Measurements from ENCODE around the gene PSMD12. TPM values are rescaled to one million over a fixed set of nuclear protein-coding genes. Genes with fewer than 3 reads are reported as not detected.
"Not testable (repeated sequence)": the region's sequence is repeated elsewhere in the genome, so short reads cannot be mapped to it uniquely, and the experiment has no call there.

PSMD12 gene
- total RNA-seq, 1 experiment from 2014 or later = 90.5 TPM

DNA sequence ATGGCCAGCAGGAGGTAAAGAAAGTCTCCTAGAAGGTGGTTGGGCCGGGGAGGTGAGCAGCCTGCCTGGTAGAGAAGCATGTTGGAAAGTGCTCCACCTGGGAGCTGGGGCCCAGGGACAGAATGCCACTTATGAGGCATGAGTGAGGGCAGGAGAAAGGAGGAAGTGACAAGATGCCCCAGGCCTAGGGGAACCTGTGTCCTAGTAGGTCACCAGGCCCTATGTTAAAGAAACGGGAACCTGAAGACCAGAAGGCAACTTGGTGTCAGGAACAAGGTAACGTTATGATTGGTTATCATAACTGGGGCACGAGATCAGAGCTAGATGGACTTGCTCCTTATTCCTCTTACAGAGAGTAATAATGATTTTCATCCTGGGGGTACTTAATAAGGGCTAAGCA is 45.0 kb upstream of the PSMD12 start:
- H4K8ac ChIP-seq (replicated peaks; ENCODE audit: insufficient read length, low read depth, low read length) = no peak overlapping the region
- no peak overlapping the region for H3K27ac ChIP-seq (ENCODE audit: insufficient read length, low read depth, low read length)
- H3K56ac ChIP-seq (ENCODE audit: insufficient read length, low read depth, low read length) = no peak overlapping the region
- no peak overlapping the region for H2BK20ac ChIP-seq (ENCODE audit: low read depth, low read length, poor library complexity, severe bottlenecking)
- no peak for TF ChIP-seq CTCF (conservative IDR thresholded peaks at IDR 0.05)
- no peak overlapping the region for H3T11ph ChIP-seq (ENCODE audit: low read length)
- no CpG with 5 or more reads among the region's 4 CpGs for WGBS (ENCODE audit: extremely low coverage, insufficient read length, low lambda C conversion rate)
- no peak for DNase-seq
- no peak overlapping the region for H3K4me3 Mint-ChIP-seq
- no peak overlapping the region for H2AK5ac ChIP-seq (ENCODE audit: insufficient read length, low read length)
- H3K36me3 Mint-ChIP-seq (ENCODE audit: insufficient read depth in 1 of 3, low read depth in 3 of 3) = peaks cover 11 to 20% (median 15%) of the 10 kb centered on the region in 3 experiments
- H3K23me2 ChIP-seq (ENCODE audit: insufficient read length, low read depth, low read length, poor library complexity, severe bottlenecking) = no peaks in the 10 kb centered on the region
- H3K79me2 ChIP-seq (ENCODE audit: insufficient read depth, low read length) = peaks cover 6% of the 10 kb centered on the region; the same call in 1 of the 2 replicates
- no peak overlapping the region for H4K5ac ChIP-seq (ENCODE audit: insufficient read length, low read depth, low read length)
- H3K79me1 ChIP-seq (ENCODE audit: insufficient read depth, low read depth, low read length, poor library complexity, severe bottlenecking) = peaks cover 12% of the 10 kb centered on the region
- no peak overlapping the region for H4K91ac ChIP-seq (ENCODE audit: insufficient read length, low read depth, low read length)
- H3K9me3 ChIP-seq (ENCODE audit: control insufficient read depth, low read depth, low read length) = no peaks in the 10 kb centered on the region
- H3K4me1 Mint-ChIP-seq = peaks cover 3 to 6% of the 10 kb centered on the region in 2 experiments; a peak in 2 of 4 replicates
- H4K20me1 ChIP-seq (ENCODE audit: control insufficient read depth, insufficient read depth, insufficient read length) = no peaks in the 10 kb centered on the region
- H3K4me1 ChIP-seq (ENCODE audit: insufficient read depth, low read length) = no peaks in the 10 kb centered on the region
- no peak overlapping the region for H2BK5ac ChIP-seq (ENCODE audit: insufficient read length, low read length)
- H2AFZ ChIP-seq (ENCODE audit: low read length) = no peak overlapping the region
- H3K9ac ChIP-seq (ENCODE audit: extremely low read depth, insufficient read length, low read length) = no peak overlapping the region
- no peaks in the 10 kb centered on the region for H3K27me3 ChIP-seq (ENCODE audit: insufficient read depth, low read length)
- H2BK12ac ChIP-seq (ENCODE audit: insufficient read length, low read depth, low read length) = no peak overlapping the region
- no peak overlapping the region for H2BK120ac ChIP-seq (ENCODE audit: low read depth, low read length, poor library complexity, severe bottlenecking)
- H3K14ac ChIP-seq (ENCODE audit: insufficient read depth, low read length) = no peak overlapping the region
- H3K23ac ChIP-seq (ENCODE audit: insufficient read length, low read depth, low read length) = no peak overlapping the region
- peaks cover 6 to 18% of the 10 kb centered on the region in 2 experiments; a peak in 2 of 5 replicates for H3K9me3 Mint-ChIP-seq
- H3K18ac ChIP-seq (ENCODE audit: insufficient read length, low read depth, low read length) = no peak overlapping the region
- peak overlapping the region in 1 of 3 experiments; percentile 76; a peak in 3 of 7 replicates for H3K27ac Mint-ChIP-seq
- H3K4me2 ChIP-seq (ENCODE audit: insufficient read depth, insufficient read length, low read length) = no peak overlapping the region
- no peak overlapping the region for H2BK15ac ChIP-seq (ENCODE audit: low read depth, low read length)
- H3K27me3 Mint-ChIP-seq (ENCODE audit: low read depth) = no peaks in the 10 kb centered on the region
- H3K4ac ChIP-seq (ENCODE audit: low read depth, low read length) = no peak overlapping the region

DNA sequence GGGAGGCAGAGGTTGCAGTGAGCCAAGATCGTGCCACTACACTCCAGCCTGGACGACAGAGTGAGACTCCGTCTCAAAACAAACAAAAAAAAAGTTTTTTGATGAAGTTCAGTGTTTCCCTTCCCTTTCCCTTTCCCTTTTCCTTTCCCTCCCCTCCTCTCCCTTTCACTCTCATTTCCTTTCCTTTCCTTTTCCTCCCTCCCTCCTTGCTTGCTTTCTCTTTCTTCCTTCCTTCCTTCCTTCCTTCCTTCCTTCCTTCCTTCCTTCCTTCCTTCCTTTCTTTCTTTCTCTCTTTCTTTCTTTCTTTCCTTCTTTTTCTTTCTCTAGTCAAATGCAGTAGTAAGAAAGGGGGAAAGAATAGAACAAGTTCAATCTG is 42.1 kb upstream of the PSMD12 start:
- not testable (repeated sequence) for H3K4me2 ChIP-seq (ENCODE audit: insufficient read depth, insufficient read length, low read length); H3K23ac ChIP-seq (ENCODE audit: insufficient read length, low read depth, low read length); H2BK15ac ChIP-seq (ENCODE audit: low read depth, low read length); H3K9me3 ChIP-seq (ENCODE audit: control insufficient read depth, low read depth, low read length); H3K27me3 Mint-ChIP-seq (ENCODE audit: low read depth); H2BK5ac ChIP-seq (ENCODE audit: insufficient read length, low read length); H3K4me1 Mint-ChIP-seq; H3K79me2 ChIP-seq (ENCODE audit: insufficient read depth, low read length); H4K5ac ChIP-seq (ENCODE audit: insufficient read length, low read depth, low read length); H3K14ac ChIP-seq (ENCODE audit: insufficient read depth, low read length); DNase-seq; H3K4ac ChIP-seq (ENCODE audit: low read depth, low read length); H3K23me2 ChIP-seq (ENCODE audit: insufficient read length, low read depth, low read length, poor library complexity, severe bottlenecking); H2AFZ ChIP-seq (ENCODE audit: low read length); H2BK12ac ChIP-seq (ENCODE audit: insufficient read length, low read depth, low read length); H3K9me3 Mint-ChIP-seq; H3K79me1 ChIP-seq (ENCODE audit: insufficient read depth, low read depth, low read length, poor library complexity, severe bottlenecking); H3K4me3 Mint-ChIP-seq; H4K20me1 ChIP-seq (ENCODE audit: control insufficient read depth, insufficient read depth, insufficient read length); H3T11ph ChIP-seq (ENCODE audit: low read length); H3K4me1 ChIP-seq (ENCODE audit: insufficient read depth, low read length); H3K27ac ChIP-seq (ENCODE audit: insufficient read length, low read depth, low read length); H3K18ac ChIP-seq (ENCODE audit: insufficient read length, low read depth, low read length); H3K27me3 ChIP-seq (ENCODE audit: insufficient read depth, low read length); H3K56ac ChIP-seq (ENCODE audit: insufficient read length, low read depth, low read length); H4K8ac ChIP-seq (replicated peaks; ENCODE audit: insufficient read length, low read depth, low read length); H2BK20ac ChIP-seq (ENCODE audit: low read depth, low read length, poor library complexity, severe bottlenecking); H2AK5ac ChIP-seq (ENCODE audit: insufficient read length, low read length); H4K91ac ChIP-seq (ENCODE audit: insufficient read length, low read depth, low read length); H3K9ac ChIP-seq (ENCODE audit: extremely low read depth, insufficient read length, low read length); H2BK120ac ChIP-seq (ENCODE audit: low read depth, low read length, poor library complexity, severe bottlenecking)
- peak overlapping the region in 2 of 3 experiments; percentile 19 to 21; a peak in 1 of 7 replicates for H3K27ac Mint-ChIP-seq
- peaks cover 3 to 10% (median 6%) of the 10 kb centered on the region in 3 experiments for H3K36me3 Mint-ChIP-seq (ENCODE audit: insufficient read depth in 1 of 3, low read depth in 3 of 3)
- WGBS (ENCODE audit: extremely low coverage, insufficient read length, low lambda C conversion rate) = no CpG with 5 or more reads among the region's 3 CpGs

All from H9 (cell line).